ENCODE data around the gene SLC24A3.

The SLC24A3 gene

GRCh38 chr20:19761326-19761725 is 548.9 kb downstream of the SLC24A3 start:
- DNase-seq = no peak

- no peak for DNase-seq
Measured at GRCh38 chr20:19761841-19762240, 549.4 kb downstream of the SLC24A3 start.

DNA sequence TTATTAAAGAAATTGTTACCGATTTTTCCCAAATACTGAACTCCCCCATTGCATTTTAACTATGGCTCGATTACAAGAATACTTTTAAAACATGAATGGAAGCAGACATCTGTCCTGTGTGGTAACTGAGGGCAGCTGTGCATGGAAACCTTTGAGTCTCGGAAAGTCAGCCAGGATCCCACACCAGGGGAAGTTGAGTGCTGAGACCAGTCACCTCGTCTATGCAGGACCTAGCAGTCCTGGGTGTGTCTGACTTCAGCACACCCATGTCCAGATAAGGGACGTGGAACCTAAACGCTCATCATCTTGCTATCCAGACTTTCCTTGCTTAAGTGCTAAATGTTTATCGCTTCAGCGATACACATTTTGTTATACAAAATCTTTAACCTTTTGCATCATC is 551.8 kb downstream of the SLC24A3 start:
- no peak for DNase-seq

DNA sequence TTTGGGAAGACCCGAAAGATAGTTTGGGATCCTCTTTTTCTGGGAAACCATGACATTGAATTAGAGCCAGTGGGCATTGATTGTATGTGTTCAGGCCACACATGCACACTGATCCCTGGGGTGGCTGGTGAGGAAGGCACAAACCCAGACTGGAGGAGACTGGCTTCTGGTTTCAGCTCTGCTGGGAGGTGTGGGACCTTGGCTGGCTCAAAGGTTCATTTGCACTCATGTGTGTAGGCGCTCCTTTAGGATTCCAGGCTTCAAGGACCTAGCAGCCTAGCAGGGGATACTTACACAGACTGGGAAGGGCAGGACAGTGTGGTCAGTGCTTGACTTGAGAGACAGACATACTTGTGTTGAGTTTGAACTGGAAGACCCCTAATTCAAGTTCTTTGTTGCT is 552.8 kb downstream of the SLC24A3 start:
- DNase-seq = no peak

DNA sequence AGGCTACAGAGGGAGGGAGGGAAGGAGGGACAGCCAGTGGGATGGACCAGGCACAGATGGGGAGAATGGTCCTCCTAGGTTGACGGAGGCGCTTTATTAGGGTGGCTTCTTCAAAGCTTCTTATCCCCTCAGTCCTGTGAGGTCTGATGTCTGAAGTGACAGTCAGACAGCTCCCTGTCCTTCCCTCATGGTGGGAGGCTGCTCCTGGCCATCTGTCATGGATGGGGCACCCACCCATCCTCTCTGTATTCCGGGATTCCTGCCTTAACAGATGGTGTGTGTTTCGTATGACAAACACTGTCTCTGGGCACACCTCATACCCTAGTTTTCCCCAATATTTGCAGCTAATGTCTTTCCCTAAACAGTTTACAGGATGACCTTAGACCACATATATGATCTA is 553.5 kb downstream of the SLC24A3 start:
- no peak for DNase-seq

DNA sequence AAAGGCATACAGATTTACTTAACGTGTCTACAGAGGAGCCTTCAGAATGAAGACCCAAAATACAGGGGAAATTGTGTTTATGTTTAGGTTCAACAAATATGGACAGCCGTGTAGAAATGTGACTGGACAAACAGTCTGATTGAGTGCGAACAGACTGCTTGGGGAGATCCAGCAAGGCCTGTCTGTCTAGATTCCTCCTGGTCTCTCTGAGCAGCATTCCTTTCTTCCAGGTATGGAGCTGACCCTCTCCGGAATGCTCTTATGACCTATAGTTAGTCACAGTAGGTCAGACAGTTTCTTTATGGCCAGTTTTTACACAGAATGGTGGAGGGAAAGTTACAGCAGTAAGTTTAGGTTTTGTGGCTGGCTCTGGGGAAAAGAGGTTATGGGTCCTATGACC is 554.6 kb downstream of the SLC24A3 start:
- no peak for DNase-seq

GRCh38 chr20:19768325-19768842 is 555.9 kb downstream of the SLC24A3 start:
- DNase-seq = no peak

DNA sequence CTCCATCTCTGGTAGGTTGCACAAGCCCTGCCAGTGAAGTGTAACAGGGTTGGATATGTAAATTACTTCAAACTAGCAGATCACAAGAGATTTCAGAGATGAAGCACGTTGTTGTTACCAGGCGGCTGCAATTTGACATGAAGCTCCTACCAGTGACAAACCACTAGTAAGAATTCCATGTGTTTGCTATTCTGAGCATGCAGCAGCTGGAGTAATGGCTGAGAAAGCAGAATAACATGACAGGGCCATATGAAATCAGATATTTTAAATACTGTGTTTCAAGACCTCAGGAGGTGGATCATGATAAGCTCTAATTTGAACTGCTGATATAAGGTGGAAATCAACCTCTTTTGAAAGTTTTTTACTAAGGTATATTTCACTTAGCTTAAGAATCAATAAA is 557.1 kb downstream of the SLC24A3 start:
- no peak for DNase-seq

GRCh38 chr20:19770375-19770774 is 557.9 kb downstream of the SLC24A3 start:
- DNase-seq = no peak

GRCh38 chr20:19771031-19771430 is 558.6 kb downstream of the SLC24A3 start:
- DNase-seq = no peak
